GM19468 (cell line): Measurements from ENCODE around the gene KLHL26.
"Not testable (repeated sequence)": the region's sequence is repeated elsewhere in the genome, so short reads cannot be mapped to it uniquely, and the experiment has no call there.

ENCODE experiments used
- ATAC-seq: cut with Tn5 transposase; IDR thresholded peaks from one replicate; pipeline ENCODE4 v1.9.1; 2021; ENCODE audit warnings: mild to moderate bottlenecking, moderate library complexity, moderate number of reproducible peaks; ENCODE audit not compliant: unreplicated experiment; ENCODE audit errors: extremely low read depth

Gene KLHL26

DNA sequence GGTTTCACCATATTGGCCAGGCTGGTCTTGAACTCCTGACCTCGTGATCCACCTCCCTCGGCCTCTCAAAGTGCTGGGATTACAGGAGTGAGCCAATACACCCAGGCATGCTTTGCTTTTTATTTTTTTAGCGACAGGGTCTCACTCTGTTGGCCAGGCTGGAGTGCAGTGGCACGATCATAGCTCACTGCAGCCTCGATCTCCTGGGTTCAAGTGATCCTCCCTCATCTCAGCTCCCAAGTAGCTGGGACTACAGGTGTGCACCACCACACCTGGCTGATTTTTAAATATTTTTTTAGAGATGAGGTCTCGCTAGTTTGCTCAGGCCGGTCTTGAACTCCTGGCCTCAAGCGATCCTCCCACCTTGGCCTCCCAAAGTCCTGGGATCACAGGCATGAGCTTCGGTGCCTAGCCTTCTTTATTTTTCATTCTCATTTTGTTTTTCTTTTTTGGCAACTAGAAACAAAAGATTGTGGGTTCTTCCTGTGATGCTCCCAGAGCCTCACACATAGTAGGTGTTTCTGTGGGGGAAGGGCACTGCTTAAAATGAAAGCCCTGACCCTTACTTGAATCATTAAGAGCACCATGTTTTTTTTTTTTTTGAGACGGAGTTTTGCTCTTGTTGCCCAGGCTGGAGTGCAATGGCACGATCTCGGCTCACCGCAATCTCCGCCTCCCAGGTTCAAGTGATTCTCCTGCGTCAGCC is 36.0 kb upstream of the KLHL26 start:
- ATAC-seq = not testable (repeated sequence)

- no peak for ATAC-seq
Observed at GRCh38 chr19:18601875-18602274, 35.0 kb upstream of the KLHL26 start.

- ATAC-seq = no peak
Observed at GRCh38 chr19:18603255-18603957, 33.4 kb upstream of the KLHL26 start.

DNA sequence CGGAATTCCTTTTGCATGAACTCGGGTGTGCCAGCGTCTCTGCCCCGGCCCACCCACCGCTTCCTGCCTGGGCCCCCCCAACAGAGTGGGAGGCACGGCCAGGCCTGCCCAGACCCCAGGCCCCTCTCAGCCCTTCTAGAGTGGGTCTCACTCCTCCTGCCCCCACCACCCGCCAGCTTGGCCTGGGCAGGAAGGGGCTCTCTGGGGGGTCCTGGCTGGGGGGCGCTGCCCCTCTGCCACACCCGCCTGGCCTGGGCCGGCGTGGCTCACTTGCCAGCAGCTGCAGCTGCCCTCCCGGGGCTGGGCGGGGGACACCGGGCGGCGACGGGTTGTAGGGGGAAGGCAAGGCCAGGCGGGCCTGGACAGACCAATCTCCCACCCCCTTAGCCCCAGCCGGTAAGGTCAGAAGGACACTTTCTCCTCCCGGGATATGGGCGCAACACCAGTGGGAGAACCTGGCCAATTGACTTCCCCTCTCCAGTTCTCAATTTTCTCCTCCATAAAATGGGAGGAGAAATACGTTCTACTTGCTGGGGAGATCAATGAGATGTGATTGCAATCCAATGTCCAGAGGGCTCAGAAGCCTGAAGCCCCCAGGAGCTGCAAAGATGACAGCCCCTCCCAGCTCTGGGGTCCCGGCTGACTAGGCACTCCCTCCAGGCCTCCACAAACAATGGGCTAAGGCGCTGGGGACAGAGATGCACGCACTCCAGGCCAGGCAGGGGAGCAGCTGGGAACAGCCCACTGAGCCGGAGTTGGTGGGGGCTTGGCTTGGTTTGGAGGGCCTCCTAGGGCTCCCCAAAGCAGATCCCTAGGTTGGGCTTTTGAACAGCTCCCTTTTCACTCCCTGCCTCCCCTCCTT is 32.6 kb upstream of the KLHL26 start:
- no peak for ATAC-seq

DNA sequence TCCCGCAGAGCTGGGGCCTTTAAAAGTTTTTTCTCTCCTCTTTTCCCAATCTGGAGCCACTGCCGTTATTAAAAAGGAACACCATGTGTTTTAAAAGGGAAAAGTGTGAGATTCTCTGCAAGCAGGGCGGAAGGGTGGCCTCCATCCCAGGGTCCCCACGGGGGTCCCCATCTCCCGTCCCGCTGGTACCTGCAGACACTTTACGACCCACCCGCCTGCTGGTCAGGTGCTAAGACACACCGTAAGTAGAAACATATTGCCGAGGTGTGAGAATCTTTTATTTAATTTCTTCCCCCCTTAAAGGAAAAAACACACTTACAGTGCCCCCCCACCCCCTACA is 32.0 kb upstream of the KLHL26 start:
- ATAC-seq = no peak

GRCh38 chr19:18605196-18605545 is 31.7 kb upstream of the KLHL26 start:
- no peak for ATAC-seq

DNA sequence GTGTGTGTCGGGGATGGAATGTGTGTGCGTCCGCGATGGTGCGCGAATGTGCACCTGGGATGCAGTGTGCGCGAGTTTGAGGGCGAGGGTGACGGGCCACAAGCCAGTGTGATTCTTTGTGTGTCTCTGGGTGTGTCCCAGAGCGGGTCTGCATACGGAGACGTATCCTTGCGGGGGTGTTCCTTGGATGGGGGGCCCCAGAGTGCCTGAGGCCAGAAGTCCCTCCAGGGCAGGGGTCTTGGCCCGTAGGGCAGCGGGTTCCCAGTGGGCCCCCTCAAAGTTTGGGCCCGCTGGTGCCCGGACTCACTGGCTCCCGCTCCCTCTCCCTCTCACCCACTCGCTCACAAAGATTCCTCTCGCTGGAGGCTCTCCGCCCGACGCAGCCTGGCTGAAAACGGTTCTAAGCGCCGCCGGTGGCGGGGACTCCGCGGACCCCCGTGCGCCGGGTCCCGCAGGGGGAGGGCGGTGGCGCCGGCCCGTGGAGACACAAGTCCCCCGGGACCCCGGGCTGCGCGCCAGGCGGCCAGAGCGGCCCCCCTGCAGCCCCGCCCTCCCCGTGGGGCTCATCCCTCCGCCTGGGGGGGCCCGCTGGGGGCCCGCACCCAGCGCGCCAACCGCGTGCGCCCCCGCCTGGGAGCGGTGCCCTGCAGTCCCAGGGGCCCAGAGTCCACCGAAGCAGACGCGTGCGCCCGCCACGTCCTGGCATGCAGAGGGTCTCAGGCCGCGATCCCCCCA is 31.1 kb upstream of the KLHL26 start:
- ATAC-seq = no peak

GRCh38 chr19:18606281-18607225 is 30.3 kb upstream of the KLHL26 start, which contains the start of gene CRLF1:
Gene CRLF1 (minus strand): TSS chr19:18606799. CDS start chr19:18606656, 143 bp downstream.
- ATAC-seq = no peak

- no peak for ATAC-seq
Observed at GRCh38 chr19:18607226-18608101, 29.4 kb upstream of the KLHL26 start.

DNA sequence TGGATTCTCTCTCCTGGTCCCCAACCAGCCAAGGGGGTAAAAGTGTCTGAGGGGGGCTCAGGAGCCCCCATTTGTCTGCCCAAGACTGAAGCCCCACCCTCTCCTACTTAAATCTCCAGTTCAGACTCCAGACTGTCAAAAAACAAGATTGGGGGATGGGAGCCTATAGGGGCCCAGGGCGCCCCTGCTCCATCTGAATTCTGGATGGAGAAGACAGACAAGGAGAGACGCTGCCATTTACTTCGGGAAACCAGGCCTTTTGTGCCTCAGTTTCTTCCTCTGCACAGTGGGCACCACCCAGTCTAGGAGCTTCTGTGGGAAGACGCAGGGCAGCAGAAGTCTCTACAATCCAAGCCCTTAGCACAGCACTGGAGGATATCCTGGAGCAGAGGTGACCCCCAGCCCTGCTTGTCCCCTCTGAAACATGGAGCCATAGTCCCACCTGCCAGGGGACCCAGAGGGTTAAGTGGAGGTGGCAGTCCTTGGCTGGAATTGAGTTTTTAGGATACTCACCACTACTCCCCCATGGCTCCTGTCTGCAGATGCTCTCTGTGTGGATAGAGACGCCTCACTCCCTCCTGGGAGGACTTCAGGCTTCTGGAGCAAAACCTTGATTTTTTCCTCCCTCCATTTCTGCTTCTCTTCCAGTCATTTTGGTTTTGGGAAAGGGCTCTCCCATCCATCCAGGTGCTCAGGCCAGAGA is 28.6 kb upstream of the KLHL26 start:
- no peak for ATAC-seq

DNA sequence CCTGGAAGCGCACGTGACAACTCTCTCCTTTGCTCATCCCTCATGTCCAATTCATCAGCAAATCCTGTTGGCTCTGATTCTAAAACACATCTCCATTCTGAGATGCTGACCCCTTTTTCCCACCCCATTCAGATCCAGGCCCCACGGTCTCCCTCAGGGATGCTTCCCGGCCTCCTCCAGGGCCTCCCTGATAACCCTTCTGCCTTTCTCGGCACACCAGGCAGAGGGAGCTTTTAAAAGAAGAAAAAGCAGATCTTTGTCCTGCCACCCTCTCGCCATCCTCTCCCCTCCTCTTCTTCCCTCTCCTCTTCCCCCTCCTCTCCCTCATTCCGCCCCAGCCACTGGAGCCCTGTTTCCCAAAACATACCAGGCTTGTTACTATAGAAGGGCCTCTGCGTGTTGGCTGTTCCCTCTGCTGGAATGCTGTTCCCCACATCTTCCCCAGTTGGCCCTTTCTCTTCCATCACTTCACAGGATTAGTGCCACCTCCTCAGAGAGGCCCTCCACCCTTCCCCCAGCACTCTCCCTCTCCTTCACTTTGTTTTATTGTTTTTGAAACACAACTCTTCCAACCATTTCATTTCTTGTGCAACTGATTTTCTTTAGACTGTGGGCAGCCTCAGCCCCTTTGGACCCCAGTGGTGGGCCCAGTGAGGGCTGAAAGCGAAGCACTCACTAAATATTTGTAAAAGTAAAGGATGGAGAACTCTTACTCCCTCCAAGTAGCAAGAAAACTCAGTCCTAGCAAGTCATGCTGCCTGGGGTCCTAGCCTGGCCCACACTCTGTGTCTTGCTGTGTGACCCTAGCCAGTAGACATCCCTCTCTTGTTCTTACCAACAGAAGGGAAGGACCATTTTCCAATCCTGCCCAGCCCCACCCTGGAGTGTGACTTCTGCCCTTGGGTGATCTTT is 27.8 kb upstream of the KLHL26 start:
- no peak for ATAC-seq

GRCh38 chr19:18609717-18610051 is 27.1 kb upstream of the KLHL26 start:
- ATAC-seq = no peak

DNA sequence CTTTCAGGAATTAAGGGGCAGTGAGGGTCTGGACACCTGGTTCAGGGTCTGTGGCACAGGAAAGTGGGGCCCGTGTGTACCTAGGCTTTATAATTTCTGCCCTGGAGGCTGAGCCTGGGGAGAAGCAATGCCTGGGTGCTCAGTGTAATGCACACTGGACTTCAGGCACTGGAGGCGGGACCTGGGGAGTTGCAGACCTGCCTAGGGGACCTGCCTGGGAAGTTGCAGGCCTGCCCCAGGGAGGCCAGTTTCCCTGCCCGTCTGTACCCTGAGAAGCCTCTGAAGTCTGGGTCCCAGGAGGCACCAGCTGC is 26.6 kb upstream of the KLHL26 start:
- no peak for ATAC-seq

GRCh38 chr19:18610556-18611326 is 26.1 kb upstream of the KLHL26 start:
- ATAC-seq = no peak

DNA sequence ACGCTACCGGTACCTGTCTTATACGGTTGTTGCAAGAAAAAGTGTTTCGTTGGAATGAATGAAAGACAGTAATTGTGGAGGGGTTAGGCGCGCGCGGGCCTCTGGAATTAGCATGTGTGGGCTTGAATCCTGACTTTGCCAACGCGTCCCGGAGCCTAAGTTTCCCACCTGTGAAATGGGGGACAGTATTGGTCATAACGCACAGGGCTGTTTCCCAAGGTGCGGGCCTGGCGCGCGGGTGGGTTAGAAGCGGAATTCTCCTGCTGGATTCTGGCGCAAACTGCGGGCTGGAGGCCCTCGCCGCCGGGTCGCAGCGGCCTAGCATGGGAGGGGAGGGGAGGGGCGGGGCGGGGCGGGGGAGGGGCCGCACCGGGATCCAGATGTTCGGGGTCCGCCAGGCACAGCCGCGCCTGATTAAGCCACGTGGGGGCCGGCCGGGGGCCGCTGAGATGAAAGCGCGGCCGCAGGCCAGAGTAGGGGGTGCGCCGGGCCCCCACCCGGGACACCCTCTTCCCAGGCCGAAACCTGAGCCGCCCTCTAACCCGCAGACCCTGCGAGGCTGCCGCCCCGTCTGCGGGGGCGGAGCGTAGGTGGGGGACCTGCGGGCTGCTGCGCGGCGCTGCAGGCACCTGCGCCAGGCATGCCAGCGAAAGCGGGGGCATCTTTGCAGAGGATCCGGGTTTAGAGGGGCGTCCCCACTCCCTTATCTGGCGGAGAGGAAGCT is 25.3 kb upstream of the KLHL26 start:
- no peak for ATAC-seq
